NCI-H1694 treated with DMSO at 0.1 percent for 48 hours (cell line): ENCODE measurements around the gene IAH1.

Source experiments
- DNase-seq: peaks from one replicate; lab custom pipeline; 2025; lab: John Stamatoyannopoulos, UW

Gene IAH1

DNA sequence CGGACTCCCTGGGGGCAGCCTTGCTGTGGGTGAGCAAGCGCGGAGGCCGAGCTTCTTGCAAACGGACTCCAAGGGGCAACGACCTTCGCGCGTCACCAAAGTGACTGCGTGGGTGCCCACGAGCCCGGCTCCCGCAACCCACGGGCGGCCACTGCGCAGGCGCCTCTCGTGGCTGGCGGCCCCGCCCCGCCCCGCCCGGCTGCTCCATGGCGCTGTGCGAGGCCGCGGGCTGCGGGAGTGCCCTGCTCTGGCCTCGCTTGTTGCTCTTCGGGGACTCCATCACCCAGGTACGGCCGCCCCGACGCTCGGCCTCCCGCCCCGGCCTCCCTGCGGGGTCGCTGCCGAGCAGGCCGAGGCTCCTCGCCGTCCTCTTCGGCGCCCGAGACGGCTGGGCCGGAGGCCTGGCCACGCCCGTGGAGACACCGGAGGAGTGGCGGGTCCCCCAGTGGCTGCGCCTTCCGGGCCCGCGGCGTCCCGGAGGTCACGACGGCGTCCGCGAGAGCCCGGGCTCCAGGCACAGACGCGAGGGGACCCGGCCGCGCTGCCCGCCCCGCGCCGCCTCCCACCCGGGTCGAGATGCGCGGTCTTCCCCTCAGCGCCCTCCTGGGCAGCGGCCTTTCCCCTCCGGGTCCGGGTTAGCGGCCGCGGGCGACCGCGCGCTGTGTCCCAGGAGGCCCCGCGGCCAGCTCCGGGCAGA, at the start of gene IAH1:
TSS of gene IAH1 (plus strand) at position 191 of the 697 bp plus-strand sequence. CDS start at position 207, 16 bp downstream.
- no peak for DNase-seq

DNA sequence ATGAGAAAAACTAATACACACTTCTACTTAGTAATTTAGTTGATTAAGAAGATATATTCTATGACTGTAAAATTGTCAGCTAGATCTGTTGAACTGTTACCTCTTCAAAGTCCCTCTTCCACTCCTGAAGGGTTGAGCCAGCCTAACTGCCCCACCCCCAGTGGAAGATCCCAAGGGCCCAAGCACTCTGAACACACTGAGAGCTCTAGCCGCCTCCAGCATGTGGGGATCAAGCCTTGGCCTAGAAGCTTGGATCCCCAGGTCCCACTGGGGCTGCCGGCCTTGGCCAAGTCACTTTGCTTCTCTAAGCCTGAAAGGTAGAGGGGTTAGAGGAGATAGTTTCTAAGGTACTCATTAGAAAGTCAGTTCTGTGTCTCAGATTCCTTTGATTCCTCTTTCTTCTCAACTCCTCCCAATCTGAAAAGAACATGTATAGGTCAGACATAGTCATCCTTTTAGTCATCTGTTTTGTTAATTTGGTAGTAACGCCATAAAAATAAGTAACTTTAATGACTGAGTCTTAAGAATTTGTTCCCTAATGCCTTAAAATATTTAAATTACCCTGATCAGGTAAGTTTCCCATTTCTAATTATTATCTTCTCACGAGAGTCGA, 45.3 kb upstream of the IAH1 start:
- no peak for DNase-seq

- no peak for DNase-seq
Measured at GRCh38 chr2:9430316-9431293, 43.7 kb upstream of the IAH1 start.

DNA sequence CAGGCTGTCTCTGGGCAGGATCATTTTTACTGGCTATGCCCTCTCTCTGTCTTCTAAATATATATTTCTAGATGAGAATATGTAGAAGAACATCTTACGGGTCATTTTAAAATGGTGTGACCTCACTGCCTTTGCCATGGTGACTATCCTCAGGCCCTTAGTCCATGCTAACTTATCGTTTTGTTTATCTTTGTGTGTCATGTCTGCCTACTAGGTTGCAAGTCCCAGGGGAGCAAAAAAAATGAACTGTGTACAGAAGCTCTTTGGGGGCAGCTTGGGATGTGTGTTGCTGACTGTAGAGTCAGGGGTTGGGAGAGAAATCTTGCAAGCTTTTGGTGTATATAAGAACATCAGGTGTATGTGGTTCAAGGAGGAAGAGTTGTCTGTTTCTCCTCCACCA, 39.9 kb upstream of the IAH1 start:
- DNase-seq = no peak

GRCh38 chr2:9439536-9439935, 34.8 kb upstream of the IAH1 start:
- DNase-seq = no peak

DNA sequence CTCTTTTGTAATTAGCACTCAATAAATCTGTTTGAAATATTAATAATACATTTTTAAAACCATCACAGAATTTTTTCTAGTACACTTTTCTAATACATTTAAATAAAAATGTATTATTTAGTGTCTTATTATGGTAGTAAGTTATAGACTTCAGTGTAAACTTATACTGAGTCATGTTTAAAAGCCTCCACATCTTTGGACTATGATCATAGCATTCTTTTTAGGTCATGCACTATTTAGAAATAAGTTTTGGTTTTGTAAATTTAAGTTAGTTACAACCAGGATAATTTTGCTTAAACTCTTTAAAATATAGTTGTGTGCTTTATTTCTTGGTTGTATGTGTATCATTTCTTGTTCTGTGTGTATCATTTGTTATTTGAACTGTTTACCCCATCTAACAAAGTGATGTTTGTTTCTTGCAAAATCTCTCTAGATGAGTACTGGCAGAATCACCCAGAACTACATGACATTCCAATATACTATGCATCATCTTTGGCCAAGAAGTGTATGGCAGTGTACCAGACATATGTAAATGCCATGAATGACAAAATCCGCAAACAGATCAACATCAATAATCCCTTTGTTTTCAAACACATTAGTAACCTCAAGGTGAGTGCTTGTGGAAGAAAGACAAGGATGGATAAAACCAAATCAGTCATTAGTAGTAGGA, 34.2 kb upstream of the IAH1 start:
- DNase-seq = no peak

- DNase-seq = no peak
Measured at GRCh38 chr2:9441556-9441955, 32.8 kb upstream of the IAH1 start.

DNA sequence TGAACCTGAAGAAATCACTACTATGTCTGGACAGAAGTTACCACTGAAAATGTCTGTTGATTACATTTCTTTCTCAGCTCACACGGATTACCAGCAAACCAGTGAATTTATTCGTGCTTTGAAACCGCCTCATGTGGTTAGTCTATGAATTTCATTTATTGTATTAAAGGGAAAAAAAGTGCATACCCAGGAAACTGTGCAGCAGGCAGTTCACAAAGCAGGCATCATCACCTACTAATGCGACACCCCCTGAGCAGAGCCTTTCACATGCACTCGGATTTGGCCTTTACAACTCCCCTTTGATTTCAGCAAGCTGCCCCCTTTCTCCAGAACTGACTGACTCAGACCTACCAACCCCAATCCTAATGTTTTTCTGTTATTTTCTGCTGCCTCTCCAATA, 30.8 kb upstream of the IAH1 start:
- no peak for DNase-seq

DNA sequence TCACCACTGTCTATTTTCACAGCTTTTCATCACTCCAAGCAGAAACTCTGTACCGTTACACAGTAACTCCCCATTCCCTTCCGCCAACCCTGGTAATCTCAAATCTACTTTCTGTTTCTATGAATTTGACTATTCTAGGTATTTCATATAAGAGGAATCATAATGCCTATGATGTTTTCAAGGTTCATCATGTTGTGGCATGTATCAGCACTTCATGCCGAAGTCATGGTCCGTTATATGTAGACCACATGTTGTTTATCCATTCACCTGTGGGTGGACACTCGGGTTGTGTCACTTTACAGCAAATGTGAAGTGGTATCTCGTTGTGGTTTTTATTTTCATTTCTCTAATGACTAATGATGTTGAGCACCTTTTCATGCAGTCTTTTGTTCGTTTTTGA, 29.3 kb upstream of the IAH1 start:
- no peak for DNase-seq

DNA sequence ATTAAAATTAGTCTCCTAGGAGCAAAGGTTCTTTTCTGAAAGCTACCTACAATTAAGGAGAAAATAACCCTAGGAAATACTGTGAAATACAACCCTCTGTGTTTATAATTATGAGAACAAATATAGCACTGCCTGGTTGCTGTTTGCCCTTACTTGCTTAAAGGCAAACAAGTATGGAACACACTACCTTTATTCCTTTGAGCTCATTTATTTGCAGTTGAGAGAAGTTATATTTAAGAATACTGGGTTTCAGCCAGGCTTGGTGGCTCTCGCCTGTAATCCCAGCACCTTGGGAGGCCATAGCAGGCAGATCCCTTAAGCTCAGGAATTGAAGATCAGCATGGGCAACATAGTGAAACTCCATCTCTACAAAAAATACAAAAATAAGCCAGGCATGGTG, 23.1 kb upstream of the IAH1 start:
- DNase-seq = no peak

DNA sequence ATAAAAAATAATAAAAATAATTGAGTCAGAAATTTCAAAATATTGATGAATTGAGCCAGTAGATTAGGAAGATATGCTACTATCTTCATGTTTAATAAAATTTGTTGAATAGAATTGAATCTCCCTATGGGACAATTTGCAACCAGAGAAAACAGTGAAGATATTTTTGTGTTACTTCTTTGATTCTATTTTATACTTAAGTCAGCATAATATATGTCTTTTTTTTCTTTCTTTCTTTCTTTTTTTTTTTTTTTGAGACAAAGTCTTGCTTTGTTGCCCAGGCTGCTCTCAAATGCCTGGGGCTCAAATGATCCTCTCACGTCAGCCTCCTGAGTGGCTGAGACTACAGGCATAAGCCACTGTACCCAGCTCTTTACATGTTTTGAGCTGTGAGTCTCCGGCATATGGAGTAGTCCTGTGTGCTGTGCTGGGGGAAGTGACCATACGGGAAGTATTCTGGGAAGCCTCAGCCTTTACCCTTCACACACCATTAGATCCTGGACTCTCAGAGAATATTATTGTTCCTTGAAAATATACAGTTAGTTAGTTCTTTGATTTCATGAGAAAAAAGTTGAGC, 13.8 kb upstream of the IAH1 start:
- no peak for DNase-seq

- DNase-seq = no peak
Measured at GRCh38 chr2:9461079-9461478, 13.3 kb upstream of the IAH1 start.

- peak; percentile 89 for DNase-seq
Measured at GRCh38 chr2:9462313-9462712, 12.0 kb upstream of the IAH1 start.

DNA sequence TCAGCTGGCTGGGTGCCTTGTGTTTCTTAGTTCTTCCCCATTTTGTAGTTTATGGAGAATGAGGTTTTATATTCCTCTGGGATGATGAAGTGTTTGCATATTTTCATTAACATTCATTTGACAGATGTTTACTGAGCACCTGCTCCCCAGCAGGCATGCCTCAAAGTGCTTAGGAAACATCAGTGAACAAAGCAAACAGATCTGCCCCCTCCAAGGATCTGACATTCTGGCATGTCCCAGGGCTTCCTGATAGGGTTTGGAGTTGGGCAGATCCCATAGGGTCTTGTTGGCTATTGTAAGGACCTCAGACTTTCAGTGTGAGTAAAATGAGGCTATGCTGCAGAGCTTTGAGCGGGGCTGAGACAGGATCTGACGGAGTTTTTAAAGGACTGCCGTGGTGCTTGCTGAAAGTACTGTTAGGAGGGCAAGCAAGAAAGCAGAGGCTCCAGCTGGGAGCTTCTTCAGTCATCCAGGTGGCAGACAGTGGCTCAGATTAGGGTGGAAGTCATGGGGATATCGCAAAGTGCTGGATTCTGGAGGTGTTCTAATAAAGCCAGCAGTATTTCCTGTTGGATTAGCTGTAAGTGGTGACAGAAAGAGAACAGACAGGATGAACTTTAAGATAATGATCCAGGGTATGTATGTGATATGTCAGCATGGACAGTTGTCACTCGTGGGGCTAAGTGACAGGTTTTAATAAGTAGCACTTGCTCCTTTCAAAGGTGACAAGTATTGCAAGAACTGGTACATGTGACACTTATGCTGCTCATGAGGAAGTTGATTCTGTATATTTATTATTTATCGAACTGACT, 11.3 kb upstream of the IAH1 start:
- peak; percentile 93 for DNase-seq

DNA sequence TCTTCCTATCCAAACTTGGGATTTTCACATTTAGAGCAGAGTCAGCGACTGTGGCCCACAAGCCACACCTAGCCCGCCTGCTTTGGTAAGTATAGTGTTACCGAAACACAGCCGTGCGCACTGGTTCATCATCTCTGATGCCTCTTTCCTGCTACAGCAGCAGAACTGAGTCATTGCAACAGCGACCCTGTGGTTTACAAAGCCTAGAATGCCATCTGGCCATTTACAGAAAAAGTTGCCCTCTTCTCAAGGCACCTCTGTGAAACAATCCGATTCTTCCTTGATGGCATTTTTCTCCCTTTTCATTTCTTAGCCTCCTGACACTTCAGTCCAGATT, 10.7 kb upstream of the IAH1 start:
- DNase-seq = peak; percentile 93

DNA sequence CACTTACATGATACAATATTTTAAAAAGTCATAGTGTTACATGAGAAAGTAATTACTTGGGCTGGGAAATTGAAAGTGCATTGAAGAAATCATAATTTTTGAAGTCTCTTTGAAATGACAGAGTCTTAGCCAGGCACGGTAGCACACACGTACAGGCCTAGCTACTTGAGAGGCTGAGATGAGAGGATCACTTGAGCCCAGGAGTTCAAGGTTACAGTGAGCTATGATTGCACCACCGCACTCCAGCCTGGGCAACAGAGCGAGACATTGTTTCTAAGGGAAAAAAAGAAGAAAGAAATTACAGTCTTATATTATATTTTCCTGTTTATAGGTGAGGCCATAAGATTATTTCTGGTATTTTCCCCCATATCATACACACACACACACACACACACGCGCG, 9.2 kb upstream of the IAH1 start:
- no peak for DNase-seq

- DNase-seq = no peak
Measured at GRCh38 chr2:9466147-9466683, 8.1 kb upstream of the IAH1 start.

DNA sequence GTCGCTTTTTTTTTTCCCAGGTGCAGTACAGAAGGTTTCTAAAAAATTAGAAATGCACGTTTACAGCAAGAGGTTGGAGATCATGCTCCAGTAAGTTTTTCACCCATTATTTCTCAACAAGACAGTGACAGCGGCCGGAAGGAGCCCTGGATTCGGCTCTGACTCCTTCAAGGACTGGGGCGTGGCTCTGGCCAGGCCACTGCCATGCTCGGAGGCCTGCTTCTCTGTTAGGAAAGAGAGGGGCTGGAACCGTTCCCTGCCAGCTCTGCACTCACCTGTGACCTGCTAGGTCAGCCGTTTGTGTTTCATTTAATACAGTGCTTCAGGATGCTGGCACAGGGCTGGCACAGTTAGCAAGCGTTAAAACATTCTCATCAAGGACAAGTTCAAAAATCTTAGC, 6.7 kb upstream of the IAH1 start:
- no peak for DNase-seq

DNA sequence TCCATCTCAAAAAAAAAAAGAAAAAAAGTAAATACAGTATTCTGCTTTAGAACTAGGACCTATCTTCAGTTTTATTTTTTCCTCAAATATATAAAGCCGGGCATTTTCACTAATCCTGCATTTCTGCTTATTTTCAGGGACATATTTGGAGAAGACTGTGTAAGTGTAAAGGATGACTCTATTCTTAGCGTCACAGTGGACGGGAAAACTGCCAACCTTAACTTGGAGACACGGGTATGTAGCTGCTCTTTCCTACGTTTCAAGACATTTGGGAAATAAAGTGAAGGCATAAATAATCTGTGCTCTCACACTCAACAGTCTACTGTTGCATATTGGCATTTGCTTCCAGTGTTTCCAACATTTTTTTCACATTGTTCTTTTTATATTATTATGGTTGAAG, 3.1 kb upstream of the IAH1 start:
- DNase-seq = no peak

DNA sequence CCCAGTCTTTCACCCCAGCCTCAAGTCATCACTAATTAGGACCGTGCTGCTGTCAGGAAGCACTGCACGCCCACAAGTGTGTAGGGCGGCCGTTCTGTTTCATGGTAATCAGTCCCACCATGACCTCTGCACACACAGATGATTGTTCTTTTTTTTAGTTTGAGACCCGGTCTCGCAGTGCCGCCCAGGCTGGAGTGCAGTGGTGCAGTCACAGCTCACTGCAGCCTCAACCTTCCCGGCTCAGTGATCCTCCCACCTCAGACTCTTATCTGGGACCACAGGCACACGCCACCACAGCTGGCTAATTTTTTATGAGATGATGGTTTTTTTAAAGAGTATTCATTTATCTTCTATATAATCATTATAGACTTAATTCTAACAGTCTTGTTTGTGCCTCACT, 1.8 kb upstream of the IAH1 start:
- DNase-seq = no peak
